Measurements from ENCODE around the gene NR1I3.

- TF ChIP-seq GABPA (IDR thresholded peaks at IDR 0.05; ENCODE audit: low read depth): no peak
- TF ChIP-seq CTCF (IDR thresholded peaks at IDR 0.05): no peak
- no peak for TF ChIP-seq RXRA (IDR thresholded peaks at IDR 0.05; ENCODE audit: borderline replicate concordance, low read depth)
- TF ChIP-seq RCOR1 (IDR thresholded peaks at IDR 0.05; ENCODE audit: low read length): no peak
- no peak for TF ChIP-seq TCF12 (IDR thresholded peaks at IDR 0.05)
- no peak for TF ChIP-seq FOXM1 (IDR thresholded peaks at IDR 0.05; ENCODE audit: low read depth)
- TF ChIP-seq RFX5 (IDR thresholded peaks at IDR 0.05; ENCODE audit: low read length): no peak
- TF ChIP-seq USF2 (IDR thresholded peaks at IDR 0.05; ENCODE audit: borderline replicate concordance, low read depth, low read length): no peak
- no peak for TF ChIP-seq EZH2phosphoT487 (IDR thresholded peaks at IDR 0.05; ENCODE audit: borderline replicate concordance, low read depth)
Measured at GRCh38 chr1:161285521-161285920, 47.5 kb upstream of the NR1I3 start.
